IMR-90 (cell line): ENCODE measurements around the gene CYB561D1. TPM values are rescaled to one million over a fixed set of nuclear protein-coding genes. Genes with fewer than 3 reads are reported as not detected.

Source experiments
- ATAC-seq: fragments of 200-7000 bp; cut with Tn5 transposase; 2 replicates; pipeline ENCODE4 v1.9.1; 2020; ENCODE audit warnings: low read depth, mild to moderate bottlenecking, moderate library complexity
- BruUV-seq: library from RNA; stranded (reverse); fragments of 400-500 nt; replicated peaks from 2 replicates; lab custom pipeline; 2021; lab: Mats Ljungman, UMichigan
- CTCF ChIA-PET: fragments of 300-600 bp; formaldehyde crosslinking; extraction: SDS; loops from one replicate; lab custom pipeline; 2021; ENCODE audit warnings: antibody characterized with exemption; lab: Yijun Ruan, JAX
- POLR2A ChIA-PET: fragments of 300-600 bp; sonication (Branson Sonifier 250); formaldehyde crosslinking; loops from one replicate; lab custom pipeline; 2022; ENCODE audit warnings: antibody characterized with exemption; ENCODE audit not compliant: unreplicated experiment; lab: Charles Lee
- DNase-seq: peaks from one replicate; pipeline ENCODE4 v3.0.0; 2013
- H2AFZ ChIP-seq: replicated peaks from 2 replicates; pipeline ENCODE3; 2013; ENCODE audit warnings: low read length, mild to moderate bottlenecking; ENCODE audit not compliant: poor library complexity
- H2AK5ac ChIP-seq: 2 replicates; pipeline ENCODE4 v1.6.1; 2013; ENCODE audit warnings: low read depth, low read length, inconsistent platforms
- H2AK9ac ChIP-seq: replicated peaks from 2 replicates; pipeline ENCODE3; 2013; ENCODE audit warnings: mild to moderate bottlenecking, low read depth, low read length, moderate library complexity; ENCODE audit not compliant: poor library complexity
- H2BK120ac ChIP-seq: 2 replicates; pipeline ENCODE4 v1.6.1; 2013; ENCODE audit warnings: low read depth, low read length, inconsistent platforms
- H2BK15ac ChIP-seq: 3 replicates; pipeline ENCODE4 v1.6.1; 2013; ENCODE audit warnings: low read depth, low read length, inconsistent platforms
- H2BK20ac ChIP-seq: 2 replicates; pipeline ENCODE4 v1.6.1; 2013; ENCODE audit warnings: low read depth, mild to moderate bottlenecking, inconsistent platforms, low read length, moderate library complexity
- H2BK5ac ChIP-seq: 2 replicates; pipeline ENCODE4 v1.6.1; 2013; ENCODE audit warnings: mild to moderate bottlenecking, low read depth, low read length, inconsistent platforms; ENCODE audit not compliant: poor library complexity, severe bottlenecking
- H3K14ac ChIP-seq: replicated peaks from 2 replicates; pipeline ENCODE4 v1.6.1; 2013; ENCODE audit warnings: low read depth, low read length, inconsistent platforms
- H3K18ac ChIP-seq: 2 replicates; pipeline ENCODE4 v1.6.1; 2013; ENCODE audit warnings: low read depth, low read length, control low read depth
- H3K23ac ChIP-seq: 2 replicates; pipeline ENCODE4 v1.6.1; 2013; ENCODE audit warnings: low read depth, low read length, inconsistent platforms
- H3K27ac ChIP-seq: 2 replicates; pipeline ENCODE4 v1.5.1; 2013; ENCODE audit warnings: mild to moderate bottlenecking, control low read depth, low read length; ENCODE audit not compliant: insufficient read depth
- H3K27me3 ChIP-seq: 2 replicates; pipeline ENCODE4 v1.6.1; 2013; ENCODE audit warnings: low read length; ENCODE audit not compliant: control insufficient read depth, insufficient read depth
- H3K36me3 ChIP-seq: 2 replicates; pipeline ENCODE4 v1.6.1; 2013; ENCODE audit warnings: low read length, mixed read lengths; ENCODE audit not compliant: control insufficient read depth, insufficient read depth
- H3K4ac ChIP-seq: 2 replicates; pipeline ENCODE4 v1.6.1; 2013; ENCODE audit warnings: low read depth, low read length, inconsistent platforms
- H3K4me1 ChIP-seq: 2 replicates; pipeline ENCODE4 v1.6.1; 2013; ENCODE audit warnings: low read length, mixed read lengths; ENCODE audit not compliant: control insufficient read depth, insufficient read depth
- H3K4me2 ChIP-seq: 2 replicates; pipeline ENCODE4 v1.6.1; 2013; ENCODE audit warnings: low read depth, mild to moderate bottlenecking, control low read depth, low read length, moderate library complexity
- H3K4me3 ChIP-seq: 2 replicates; pipeline ENCODE4 v1.5.1; 2013; ENCODE audit warnings: low read depth, mild to moderate bottlenecking, control low read depth, low read length, moderate library complexity; ENCODE audit not compliant: insufficient read depth
- H3K56ac ChIP-seq: 2 replicates; pipeline ENCODE4 v1.6.1; 2013; ENCODE audit warnings: low read length, inconsistent platforms; ENCODE audit not compliant: insufficient read depth; ENCODE audit errors: extremely low read depth
- H3K79me1 ChIP-seq, 2 experiments: 2 replicates each; pipeline ENCODE4 v1.6.1; 2013; ENCODE audit warnings: low read length in 2 of 2, inconsistent platforms in 1 of 2, low read depth in 1 of 2
- H3K9ac ChIP-seq: 2 replicates; pipeline ENCODE4 v1.6.1; 2013; ENCODE audit warnings: low read depth, low read length, control low read depth
- H3K9me1 ChIP-seq: 2 replicates; pipeline ENCODE4 v1.6.1; 2013; ENCODE audit warnings: low read length, inconsistent platforms; ENCODE audit not compliant: insufficient read depth
- H3K9me3 ChIP-seq: 2 replicates; pipeline ENCODE4 v1.6.1; 2013; ENCODE audit warnings: low read length; ENCODE audit not compliant: control insufficient read depth, insufficient read depth
- H4K20me1 ChIP-seq: 2 replicates; pipeline ENCODE4 v1.6.1; 2013; ENCODE audit warnings: low read length, inconsistent platforms; ENCODE audit not compliant: insufficient read depth
- H4K5ac ChIP-seq: 2 replicates; pipeline ENCODE4 v1.6.1; 2013; ENCODE audit warnings: mild to moderate bottlenecking, low read depth, low read length, control low read depth
- H4K8ac ChIP-seq, 2 experiments: 2 replicates each; pipeline ENCODE4 v1.6.1; 2013; ENCODE audit warnings: low read depth in 2 of 2, low read length in 2 of 2, control low read depth in 1 of 2, inconsistent platforms in 1 of 2
- H4K91ac ChIP-seq: 2 replicates; pipeline ENCODE4 v1.6.1; 2013; ENCODE audit warnings: low read depth, low read length, inconsistent platforms; ENCODE audit not compliant: insufficient read depth
- USF2 ChIP-seq: fragments of 150-350 bp; IDR thresholded peaks from 2 replicates; pipeline ENCODE4 v1.6.1; 2017; ENCODE audit warnings: mild to moderate bottlenecking, antibody characterized with exemption, low read length, low read depth
- WGBS, 2 experiments: methylation state at CpG; one replicate each; pipeline versions ENCODE4 v1.1.5 to v1.1.7; 2013; ENCODE audit warnings: missing lambda C conversion rate in 2 of 2; ENCODE audit not compliant: insufficient read length in 1 of 2; ENCODE audit errors: extremely low coverage in 2 of 2; 5-methylcytosine and 5-hydroxymethylcytosine counted together
- dilution Hi-C: fragments of 300-500 bp; cut with HindIII; formaldehyde crosslinking; loops from one replicate; pipeline ENCODE4 v1.14.3; 2018; ENCODE audit warnings: low sequenced_read_pairs; ENCODE audit not compliant: unreplicated experiment
- in situ Hi-C: fragments of 300-500 bp; cut with MboI; formaldehyde crosslinking; loops from 3 replicates; pipeline ENCODE4 v1.14.3; 2019; ENCODE audit warnings: low sequenced_read_pairs, inconsistent platforms, mixed read lengths
- intact Hi-C: fragments of 100-400 bp; cut with micrococcal nuclease; formaldehyde crosslinking; loops from 2 replicates; pipeline ENCODE4 v1.10.0; 2022
- polyA plus RNA-seq, 3 experiments: library from polyadenylated mRNA; depleted of rRNA; stranded (reverse); fragments of >200 nt; gene quantifications; 2 replicates each; pipeline ENCODE4 v1.2.3, GENCODE V29; 2012; ENCODE audit warnings: low replicate concordance in 1 of 3
- total RNA-seq: library from RNA; depleted of rRNA; stranded (reverse); fragments of >200 nt; gene quantifications from 2 replicates; pipeline ENCODE4 v1.2.3, GENCODE V29; 2012

CYB561D1 gene
- total and polyA plus RNA-seq, 2 of the 4 experiments (the other 2 are of a cell fraction), result 5.7 to 8.1 TPM

- peaks cover 6% of the 10 kb centered on the region for H3K4me1 ChIP-seq
- no peak overlapping the region for H3K4ac ChIP-seq
- H3K9ac ChIP-seq, result no peak overlapping the region
- no peak for TF ChIP-seq USF2
- no peak overlapping the region for H4K8ac ChIP-seq
- H2AFZ ChIP-seq, result no peak overlapping the region
- H4K5ac ChIP-seq, result no peak overlapping the region
- no peak overlapping the region for H3K4me2 ChIP-seq
- H3K56ac ChIP-seq, result no peak overlapping the region
- H3K9me1 ChIP-seq, result peaks cover 8% of the 10 kb centered on the region
- ATAC-seq (no peak), DNase-seq (no peak)
- CTCF ChIA-PET, result interaction anchor here (0.8 to 8.5 kb wide), 3 partner anchors 17 to 40 kb away, joined by 3 to 75 read pairs (median 3); no protein-coding TSS in a partner anchor
- in situ Hi-C loops (no loop called here), dilution Hi-C loops (no loop called here), intact Hi-C loops (no loop called here)
- no peak overlapping the region for H2BK15ac ChIP-seq
- H2AK5ac ChIP-seq, result no peak overlapping the region
- POLR2A ChIA-PET, result no interaction called here
- no peak overlapping the region for H4K91ac ChIP-seq
- no peak overlapping the region for H3K18ac ChIP-seq
- H3K9me3 ChIP-seq, result no peaks in the 10 kb centered on the region
- no peak overlapping the region for H2BK5ac ChIP-seq
- H2BK120ac ChIP-seq, result no peak overlapping the region
- H2BK20ac ChIP-seq, result no peak overlapping the region
- WGBS, 2 experiments, result 20% methylated on average over 1 of the region's 4 CpGs; no CpG with 5 or more reads in 1 of the 2 experiments
- H3K23ac ChIP-seq, result no peak overlapping the region
- H3K4me3 ChIP-seq, result no peak overlapping the region
- peaks cover 15 to 28% of the 10 kb centered on the region in 2 experiments for H3K79me1 ChIP-seq
- no TSS peak for BruUV-seq
- H4K20me1 ChIP-seq, result peaks cover 2% of the 10 kb centered on the region; the same call in 1 of the 2 replicates
- H3K27ac ChIP-seq, result no peak overlapping the region
- H3K36me3 ChIP-seq, result peaks cover 22% of the 10 kb centered on the region
- no peak overlapping the region for H3K14ac ChIP-seq
- no peaks in the 10 kb centered on the region for H3K27me3 ChIP-seq
- H2AK9ac ChIP-seq, result no peak overlapping the region
Measured at GRCh38 chr1:109492779-109493178, 1.1 kb upstream of the CYB561D1 start.
